IMR-90 (cell line): Measurements from ENCODE around the gene COQ2. TPM values are rescaled to one million over a fixed set of nuclear protein-coding genes. Genes with fewer than 3 reads are reported as not detected.

Source experiments
- ATAC-seq: fragments of 200-7000 bp; cut with Tn5 transposase; 2 replicates; pipeline ENCODE4 v1.9.1; 2020; ENCODE audit warnings: low read depth, mild to moderate bottlenecking, moderate library complexity
- BruUV-seq: library from RNA; stranded (reverse); fragments of 400-500 nt; replicated peaks from 2 replicates; lab custom pipeline; 2021; lab: Mats Ljungman, UMichigan
- CTCF ChIA-PET: fragments of 300-600 bp; formaldehyde crosslinking; extraction: SDS; loops from one replicate; lab custom pipeline; 2021; ENCODE audit warnings: antibody characterized with exemption; lab: Yijun Ruan, JAX
- POLR2A ChIA-PET: fragments of 300-600 bp; sonication (Branson Sonifier 250); formaldehyde crosslinking; loops from one replicate; lab custom pipeline; 2022; ENCODE audit warnings: antibody characterized with exemption; ENCODE audit not compliant: unreplicated experiment; lab: Charles Lee
- DNase-seq: peaks from one replicate; pipeline ENCODE4 v3.0.0; 2013
- H2AFZ ChIP-seq: replicated peaks from 2 replicates; pipeline ENCODE3; 2013; ENCODE audit warnings: low read length, mild to moderate bottlenecking; ENCODE audit not compliant: poor library complexity
- H2AK5ac ChIP-seq: 2 replicates; pipeline ENCODE4 v1.6.1; 2013; ENCODE audit warnings: low read depth, low read length, inconsistent platforms
- H2AK9ac ChIP-seq: replicated peaks from 2 replicates; pipeline ENCODE3; 2013; ENCODE audit warnings: mild to moderate bottlenecking, low read depth, low read length, moderate library complexity; ENCODE audit not compliant: poor library complexity
- H2BK120ac ChIP-seq: 2 replicates; pipeline ENCODE4 v1.6.1; 2013; ENCODE audit warnings: low read depth, low read length, inconsistent platforms
- H2BK15ac ChIP-seq: 3 replicates; pipeline ENCODE4 v1.6.1; 2013; ENCODE audit warnings: low read depth, low read length, inconsistent platforms
- H2BK20ac ChIP-seq: 2 replicates; pipeline ENCODE4 v1.6.1; 2013; ENCODE audit warnings: low read depth, mild to moderate bottlenecking, inconsistent platforms, low read length, moderate library complexity
- H2BK5ac ChIP-seq: 2 replicates; pipeline ENCODE4 v1.6.1; 2013; ENCODE audit warnings: mild to moderate bottlenecking, low read depth, low read length, inconsistent platforms; ENCODE audit not compliant: poor library complexity, severe bottlenecking
- H3K14ac ChIP-seq: replicated peaks from 2 replicates; pipeline ENCODE4 v1.6.1; 2013; ENCODE audit warnings: low read depth, low read length, inconsistent platforms
- H3K18ac ChIP-seq: 2 replicates; pipeline ENCODE4 v1.6.1; 2013; ENCODE audit warnings: low read depth, low read length, control low read depth
- H3K23ac ChIP-seq: 2 replicates; pipeline ENCODE4 v1.6.1; 2013; ENCODE audit warnings: low read depth, low read length, inconsistent platforms
- H3K27ac ChIP-seq: 2 replicates; pipeline ENCODE4 v1.5.1; 2013; ENCODE audit warnings: mild to moderate bottlenecking, control low read depth, low read length; ENCODE audit not compliant: insufficient read depth
- H3K27me3 ChIP-seq: 2 replicates; pipeline ENCODE4 v1.6.1; 2013; ENCODE audit warnings: low read length; ENCODE audit not compliant: control insufficient read depth, insufficient read depth
- H3K36me3 ChIP-seq: 2 replicates; pipeline ENCODE4 v1.6.1; 2013; ENCODE audit warnings: low read length, mixed read lengths; ENCODE audit not compliant: control insufficient read depth, insufficient read depth
- H3K4ac ChIP-seq: 2 replicates; pipeline ENCODE4 v1.6.1; 2013; ENCODE audit warnings: low read depth, low read length, inconsistent platforms
- H3K4me1 ChIP-seq: 2 replicates; pipeline ENCODE4 v1.6.1; 2013; ENCODE audit warnings: low read length, mixed read lengths; ENCODE audit not compliant: control insufficient read depth, insufficient read depth
- H3K4me2 ChIP-seq: 2 replicates; pipeline ENCODE4 v1.6.1; 2013; ENCODE audit warnings: low read depth, mild to moderate bottlenecking, control low read depth, low read length, moderate library complexity
- H3K4me3 ChIP-seq: 2 replicates; pipeline ENCODE4 v1.5.1; 2013; ENCODE audit warnings: low read depth, mild to moderate bottlenecking, control low read depth, low read length, moderate library complexity; ENCODE audit not compliant: insufficient read depth
- H3K56ac ChIP-seq: 2 replicates; pipeline ENCODE4 v1.6.1; 2013; ENCODE audit warnings: low read length, inconsistent platforms; ENCODE audit not compliant: insufficient read depth; ENCODE audit errors: extremely low read depth
- H3K79me1 ChIP-seq, 2 experiments: 2 replicates each; pipeline ENCODE4 v1.6.1; 2013; ENCODE audit warnings: low read length in 2 of 2, inconsistent platforms in 1 of 2, low read depth in 1 of 2
- H3K9ac ChIP-seq: 2 replicates; pipeline ENCODE4 v1.6.1; 2013; ENCODE audit warnings: low read depth, low read length, control low read depth
- H3K9me1 ChIP-seq: 2 replicates; pipeline ENCODE4 v1.6.1; 2013; ENCODE audit warnings: low read length, inconsistent platforms; ENCODE audit not compliant: insufficient read depth
- H3K9me3 ChIP-seq: 2 replicates; pipeline ENCODE4 v1.6.1; 2013; ENCODE audit warnings: low read length; ENCODE audit not compliant: control insufficient read depth, insufficient read depth
- H4K20me1 ChIP-seq: 2 replicates; pipeline ENCODE4 v1.6.1; 2013; ENCODE audit warnings: low read length, inconsistent platforms; ENCODE audit not compliant: insufficient read depth
- H4K5ac ChIP-seq: 2 replicates; pipeline ENCODE4 v1.6.1; 2013; ENCODE audit warnings: mild to moderate bottlenecking, low read depth, low read length, control low read depth
- H4K8ac ChIP-seq, 2 experiments: 2 replicates each; pipeline ENCODE4 v1.6.1; 2013; ENCODE audit warnings: low read depth in 2 of 2, low read length in 2 of 2, control low read depth in 1 of 2, inconsistent platforms in 1 of 2
- H4K91ac ChIP-seq: 2 replicates; pipeline ENCODE4 v1.6.1; 2013; ENCODE audit warnings: low read depth, low read length, inconsistent platforms; ENCODE audit not compliant: insufficient read depth
- BHLHE40 ChIP-seq: fragments of 150-350 bp; IDR thresholded peaks from 2 replicates; pipeline ENCODE4 v1.6.1; 2016; ENCODE audit warnings: mild to moderate bottlenecking, low read depth, low read length
- CEBPB ChIP-seq: IDR thresholded peaks from 2 replicates; pipeline ENCODE4 v1.6.1; 2012; ENCODE audit warnings: low read depth, low read length, improper control_type of control experiment
- FOS ChIP-seq: fragments of 150-350 bp; IDR thresholded peaks from 2 replicates; pipeline ENCODE4 v1.6.1; 2016; ENCODE audit warnings: low read depth, low read length
- MAFK ChIP-seq: IDR thresholded peaks from 2 replicates; pipeline ENCODE4 v1.6.1; 2012; ENCODE audit warnings: low read depth, low read length, improper control_type of control experiment
- MAZ ChIP-seq: IDR thresholded peaks from 2 replicates; pipeline ENCODE4 v1.6.1; 2012; ENCODE audit warnings: low read depth, mild to moderate bottlenecking, low read length, improper control_type of control experiment, moderate library complexity, borderline replicate concordance
- MXI1 ChIP-seq: IDR thresholded peaks from 2 replicates; pipeline ENCODE4 v1.6.1; 2012; ENCODE audit warnings: low read depth, mild to moderate bottlenecking, low read length, moderate library complexity, borderline replicate concordance
- NFE2L2 ChIP-seq: fragments of 150-350 bp; IDR thresholded peaks from 2 replicates; pipeline ENCODE4 v1.6.1; 2016; ENCODE audit warnings: low read depth, mild to moderate bottlenecking, low read length
- POLR2A ChIP-seq: IDR thresholded peaks from 2 replicates; pipeline ENCODE4 v1.6.1; 2012; ENCODE audit warnings: mild to moderate bottlenecking, low read depth, low read length
- RAD21 ChIP-seq: IDR thresholded peaks from 2 replicates; pipeline ENCODE4 v1.6.1; 2012; ENCODE audit warnings: low read length, improper control_type of control experiment
- RCOR1 ChIP-seq: IDR thresholded peaks from 2 replicates; pipeline ENCODE4 v1.6.1; 2012; ENCODE audit warnings: mild to moderate bottlenecking, low read length, improper control_type of control experiment; ENCODE audit not compliant: insufficient replicate concordance
- RFX5 ChIP-seq: IDR thresholded peaks from 2 replicates; pipeline ENCODE4 v1.8.0; 2012; ENCODE audit warnings: low read depth, mild to moderate bottlenecking, low read length, moderate library complexity
- SMC3 ChIP-seq: fragments of 150-350 bp; IDR thresholded peaks from 2 replicates; pipeline ENCODE4 v1.6.1; 2016; ENCODE audit warnings: low read depth, mild to moderate bottlenecking, antibody characterized with exemption, low read length, moderate library complexity
- WGBS, 2 experiments: methylation state at CpG; one replicate each; pipeline versions ENCODE4 v1.1.5 to v1.1.7; 2013; ENCODE audit warnings: missing lambda C conversion rate in 2 of 2; ENCODE audit not compliant: insufficient read length in 1 of 2; ENCODE audit errors: extremely low coverage in 2 of 2; 5-methylcytosine and 5-hydroxymethylcytosine counted together
- dilution Hi-C: fragments of 300-500 bp; cut with HindIII; formaldehyde crosslinking; loops from one replicate; pipeline ENCODE4 v1.14.3; 2018; ENCODE audit warnings: low sequenced_read_pairs; ENCODE audit not compliant: unreplicated experiment
- in situ Hi-C: fragments of 300-500 bp; cut with MboI; formaldehyde crosslinking; loops from 3 replicates; pipeline ENCODE4 v1.14.3; 2019; ENCODE audit warnings: low sequenced_read_pairs, inconsistent platforms, mixed read lengths
- intact Hi-C: fragments of 100-400 bp; cut with micrococcal nuclease; formaldehyde crosslinking; loops from 2 replicates; pipeline ENCODE4 v1.10.0; 2022
- polyA plus RNA-seq, 3 experiments: library from polyadenylated mRNA; depleted of rRNA; stranded (reverse); fragments of >200 nt; gene quantifications; 2 replicates each; pipeline ENCODE4 v1.2.3, GENCODE V29; 2012; ENCODE audit warnings: low replicate concordance in 1 of 3
- total RNA-seq: library from RNA; depleted of rRNA; stranded (reverse); fragments of >200 nt; gene quantifications from 2 replicates; pipeline ENCODE4 v1.2.3, GENCODE V29; 2012
- TF ChIP-seq, protein P1 (sequence below): fragments of 150-350 bp; IDR thresholded peaks from 2 replicates; pipeline ENCODE4 v1.6.1; 2017; ENCODE audit warnings: mild to moderate bottlenecking, antibody characterized with exemption, low read length, low read depth
- TF ChIP-seq, protein P2 (sequence below): fragments of 150-350 bp; IDR thresholded peaks from 2 replicates; pipeline ENCODE4 v1.6.1; 2016; ENCODE audit warnings: low read depth, mild to moderate bottlenecking, low read length, moderate library complexity, borderline replicate concordance

Gene COQ2
- total and polyA plus RNA-seq, 2 of the 4 experiments (the other 2 are of a cell fraction): 7.3 to 7.4 TPM

DNA sequence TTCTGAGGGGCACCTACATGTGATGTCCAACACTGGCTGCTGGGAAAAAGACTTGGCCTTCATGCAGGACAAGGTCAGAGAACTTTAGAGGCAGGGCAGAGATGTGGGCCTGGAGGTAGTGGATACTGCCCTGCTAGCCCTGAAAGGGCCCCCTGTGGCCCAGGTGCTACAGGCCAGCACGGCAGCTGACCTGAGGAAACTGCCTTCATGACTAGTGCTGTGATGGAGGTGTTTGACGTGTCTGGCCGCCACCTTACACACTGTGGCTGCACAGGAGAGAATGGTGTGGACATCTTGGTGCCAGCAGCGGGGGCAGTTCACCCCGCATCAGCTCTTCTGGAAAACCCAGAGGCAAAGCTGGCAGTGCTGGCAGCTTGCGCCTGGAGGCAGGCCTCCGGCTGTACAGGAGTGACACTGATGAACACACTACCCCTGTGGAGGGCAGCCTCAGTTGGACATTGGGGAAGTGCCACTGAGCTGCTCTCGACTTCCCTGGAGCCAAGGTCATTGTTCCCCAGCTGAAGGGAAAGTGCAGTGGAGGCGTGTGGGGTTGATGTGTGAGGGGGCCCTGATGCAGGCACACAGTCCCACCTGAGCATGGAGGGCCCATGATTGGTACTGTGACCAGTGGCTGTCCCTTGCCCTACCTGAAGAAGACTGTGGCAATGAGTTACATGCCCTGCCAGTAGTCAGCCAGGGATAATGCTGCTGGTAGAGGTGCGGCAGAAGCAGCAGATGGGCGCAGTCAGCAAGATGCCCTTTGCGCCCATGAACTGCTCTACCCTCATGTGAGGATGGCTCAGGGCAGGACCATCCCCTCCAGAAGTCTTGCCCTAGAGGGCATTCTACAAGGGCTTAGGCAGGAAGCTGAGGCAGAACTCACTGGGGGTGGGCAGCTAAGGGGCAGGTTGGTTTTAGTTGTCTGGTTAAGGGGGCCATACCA lies 36.9 kb downstream of the COQ2 start:
- ChIA-PET POLR2A (interaction anchor here (0.5 kb wide), 1 partner anchor 145 kb away, joined by 3 read pairs; no protein-coding TSS in a partner anchor), CTCF (no interaction called here)
- Histone ChIP-seq H2BK120ac (no peak overlapping the region), H4K20me1 (no peaks in the 10 kb centered on the region), H2BK5ac (no peak overlapping the region), H3K56ac (no peak overlapping the region), H3K36me3 (no peaks in the 10 kb centered on the region), H3K27ac (no peak overlapping the region), H3K27me3 (no peaks in the 10 kb centered on the region), H3K14ac (no peak overlapping the region), H4K91ac (no peak overlapping the region), H2BK20ac (no peak overlapping the region), H2AFZ (no peak overlapping the region), H2AK5ac (peak overlapping the region; percentile 73; the same call in 1 of the 2 replicates), H4K5ac (no peak overlapping the region), H2BK15ac (no peak overlapping the region), H3K18ac (no peak overlapping the region), H2AK9ac (no peak overlapping the region), H3K9me3 (no peaks in the 10 kb centered on the region), H3K79me1 (no peaks in the 10 kb centered on the region), H3K9me1 (peaks cover 9% of the 10 kb centered on the region; the same call in 1 of the 2 replicates), H3K4me2 (no peak overlapping the region), H3K4me1 (no peaks in the 10 kb centered on the region; the same call in 1 of the 2 replicates), H4K8ac (no peak overlapping the region), H3K4me3 (no peak overlapping the region), H3K23ac (no peak overlapping the region), H3K4ac (no peak overlapping the region), H3K9ac (no peak overlapping the region)
- no peak for DNase-seq
- intact Hi-C loops: no loop called here
- 92% methylated on average over 6 of the region's 12 CpGs; no CpG with 5 or more reads in 1 of the 2 experiments for WGBS, 2 experiments
- TF ChIP-seq BHLHE40 (no peak), SMC3 (no peak), CEBPB (no peak), MXI1 (no peak), MAZ (no peak), NFE2L2 (no peak), FOS (no peak), RCOR1 (no peak), POLR2A (no peak), MAFK (no peak), RAD21 (no peak), RFX5 (no peak)
- TF ChIP-seq, protein P1, sequence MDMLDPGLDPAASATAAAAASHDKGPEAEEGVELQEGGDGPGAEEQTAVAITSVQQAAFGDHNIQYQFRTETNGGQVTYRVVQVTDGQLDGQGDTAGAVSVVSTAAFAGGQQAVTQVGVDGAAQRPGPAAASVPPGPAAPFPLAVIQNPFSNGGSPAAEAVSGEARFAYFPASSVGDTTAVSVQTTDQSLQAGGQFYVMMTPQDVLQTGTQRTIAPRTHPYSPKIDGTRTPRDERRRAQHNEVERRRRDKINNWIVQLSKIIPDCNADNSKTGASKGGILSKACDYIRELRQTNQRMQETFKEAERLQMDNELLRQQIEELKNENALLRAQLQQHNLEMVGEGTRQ: no peak
- TF ChIP-seq, protein P2, sequence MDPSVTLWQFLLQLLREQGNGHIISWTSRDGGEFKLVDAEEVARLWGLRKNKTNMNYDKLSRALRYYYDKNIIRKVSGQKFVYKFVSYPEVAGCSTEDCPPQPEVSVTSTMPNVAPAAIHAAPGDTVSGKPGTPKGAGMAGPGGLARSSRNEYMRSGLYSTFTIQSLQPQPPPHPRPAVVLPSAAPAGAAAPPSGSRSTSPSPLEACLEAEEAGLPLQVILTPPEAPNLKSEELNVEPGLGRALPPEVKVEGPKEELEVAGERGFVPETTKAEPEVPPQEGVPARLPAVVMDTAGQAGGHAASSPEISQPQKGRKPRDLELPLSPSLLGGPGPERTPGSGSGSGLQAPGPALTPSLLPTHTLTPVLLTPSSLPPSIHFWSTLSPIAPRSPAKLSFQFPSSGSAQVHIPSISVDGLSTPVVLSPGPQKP: no peak
- BruUV-seq: no TSS peak
- no peak for ATAC-seq
- dilution Hi-C loops: no loop called here
- in situ Hi-C loops: no loop called here
